ENCODE results near the gene MED15. TPM values are rescaled to one million over a fixed set of nuclear protein-coding genes. Genes with fewer than 3 reads are reported as not detected.
"Not testable (repeated sequence)": the region's sequence is repeated elsewhere in the genome, so short reads cannot be mapped to it uniquely, and the experiment has no call there.

MED15 gene
- total and polyA plus RNA-seq, 2 donors from 2014 or later = 31.7 to 102 TPM

DNA sequence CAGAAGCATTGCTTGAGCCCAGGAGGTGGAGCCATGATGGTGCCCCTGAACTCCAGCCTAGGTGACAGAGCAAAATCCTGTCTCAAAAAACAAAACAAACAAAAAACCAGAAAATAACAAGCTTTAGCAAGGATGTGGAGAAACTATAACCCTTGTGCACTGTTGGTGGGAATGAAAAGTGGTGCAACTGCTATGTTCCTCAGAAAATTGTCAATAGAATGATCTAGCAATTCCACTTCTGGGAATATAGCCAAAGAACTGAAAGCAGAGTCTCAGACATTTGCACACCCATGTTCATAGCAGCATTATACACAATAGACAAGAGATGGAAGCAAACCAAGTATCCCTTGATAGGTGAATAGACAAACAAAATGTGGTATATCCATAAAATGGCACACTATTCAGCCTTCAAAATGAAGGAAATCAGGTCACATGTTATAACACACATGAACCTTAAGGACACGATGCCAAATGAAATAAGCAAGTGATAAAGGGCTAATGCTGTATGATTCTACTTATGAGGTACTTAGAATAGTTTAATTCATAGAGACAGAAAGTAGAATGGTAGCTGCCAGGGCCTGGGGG lies 27.7 kb upstream of the MED15 start:
- Histone ChIP-seq H3K4me3 (ENCODE audit: low read length in 3 of 3) (no peak overlapping the region), H3K9ac (ENCODE audit: low read length in 3 of 3) (no peak overlapping the region), H3K27ac (ENCODE audit: low read depth in 2 of 2, low read length in 2 of 2) (no peak overlapping the region), H3K27me3 (ENCODE audit: control insufficient read depth, insufficient read depth, low read length) (no peaks in the 10 kb centered on the region), H3K36me3 (ENCODE audit: control insufficient read depth in 2 of 3, insufficient read depth in 3 of 3, low read length in 3 of 3) (no peaks in the 10 kb centered on the region), H3K9me3 (ENCODE audit: control insufficient read depth in 2 of 3, insufficient read depth in 1 of 3, low read length in 3 of 3) (no peaks in the 10 kb centered on the region), H3K4me1 (ENCODE audit: control insufficient read depth in 2 of 3, insufficient read depth in 2 of 3, low read depth in 1 of 3, low read length in 3 of 3) (no peaks in the 10 kb centered on the region)
- intact Hi-C loops (cut with DNase I) = no loop called here
- no peak for FAIRE-seq
- DNase-seq = no peak
- TF ChIP-seq, protein P1, sequence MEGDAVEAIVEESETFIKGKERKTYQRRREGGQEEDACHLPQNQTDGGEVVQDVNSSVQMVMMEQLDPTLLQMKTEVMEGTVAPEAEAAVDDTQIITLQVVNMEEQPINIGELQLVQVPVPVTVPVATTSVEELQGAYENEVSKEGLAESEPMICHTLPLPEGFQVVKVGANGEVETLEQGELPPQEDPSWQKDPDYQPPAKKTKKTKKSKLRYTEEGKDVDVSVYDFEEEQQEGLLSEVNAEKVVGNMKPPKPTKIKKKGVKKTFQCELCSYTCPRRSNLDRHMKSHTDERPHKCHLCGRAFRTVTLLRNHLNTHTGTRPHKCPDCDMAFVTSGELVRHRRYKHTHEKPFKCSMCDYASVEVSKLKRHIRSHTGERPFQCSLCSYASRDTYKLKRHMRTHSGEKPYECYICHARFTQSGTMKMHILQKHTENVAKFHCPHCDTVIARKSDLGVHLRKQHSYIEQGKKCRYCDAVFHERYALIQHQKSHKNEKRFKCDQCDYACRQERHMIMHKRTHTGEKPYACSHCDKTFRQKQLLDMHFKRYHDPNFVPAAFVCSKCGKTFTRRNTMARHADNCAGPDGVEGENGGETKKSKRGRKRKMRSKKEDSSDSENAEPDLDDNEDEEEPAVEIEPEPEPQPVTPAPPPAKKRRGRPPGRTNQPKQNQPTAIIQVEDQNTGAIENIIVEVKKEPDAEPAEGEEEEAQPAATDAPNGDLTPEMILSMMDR (IDR thresholded peaks at IDR 0.05; ENCODE audit: borderline replicate concordance, extremely low read depth, insufficient read depth) = no peak

DNA sequence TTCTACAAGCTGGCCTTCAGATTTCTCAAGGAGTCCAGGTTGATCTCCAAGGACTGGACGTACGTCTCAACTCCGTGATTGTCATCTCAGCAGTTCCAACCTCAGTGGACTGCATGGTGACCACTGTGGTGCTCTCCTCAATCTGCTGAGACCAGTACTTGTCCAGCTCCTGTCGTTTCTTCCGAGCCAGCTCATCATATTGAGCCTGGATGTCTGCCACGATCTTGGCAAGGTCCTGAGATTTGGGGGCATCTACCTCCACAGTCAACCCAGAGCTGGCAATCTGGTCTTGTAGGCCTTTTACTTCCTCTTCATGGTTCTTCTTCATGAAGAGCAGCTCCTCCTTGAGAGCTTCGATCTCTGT lies 24.3 kb upstream of the MED15 start:
- intact Hi-C loops (cut with DNase I); H3K9me3 ChIP-seq (ENCODE audit: control insufficient read depth in 2 of 3, insufficient read depth in 1 of 3, low read length in 3 of 3); H3K27ac ChIP-seq (ENCODE audit: low read depth in 2 of 2, low read length in 2 of 2); H3K27me3 ChIP-seq (ENCODE audit: control insufficient read depth, insufficient read depth, low read length); FAIRE-seq; H3K4me1 ChIP-seq (ENCODE audit: control insufficient read depth in 2 of 3, insufficient read depth in 2 of 3, low read depth in 1 of 3, low read length in 3 of 3); DNase-seq; H3K4me3 ChIP-seq (ENCODE audit: low read length in 3 of 3); H3K36me3 ChIP-seq (ENCODE audit: control insufficient read depth in 2 of 3, insufficient read depth in 3 of 3, low read length in 3 of 3); H3K9ac ChIP-seq (ENCODE audit: low read length in 3 of 3): not testable (repeated sequence)

DNA sequence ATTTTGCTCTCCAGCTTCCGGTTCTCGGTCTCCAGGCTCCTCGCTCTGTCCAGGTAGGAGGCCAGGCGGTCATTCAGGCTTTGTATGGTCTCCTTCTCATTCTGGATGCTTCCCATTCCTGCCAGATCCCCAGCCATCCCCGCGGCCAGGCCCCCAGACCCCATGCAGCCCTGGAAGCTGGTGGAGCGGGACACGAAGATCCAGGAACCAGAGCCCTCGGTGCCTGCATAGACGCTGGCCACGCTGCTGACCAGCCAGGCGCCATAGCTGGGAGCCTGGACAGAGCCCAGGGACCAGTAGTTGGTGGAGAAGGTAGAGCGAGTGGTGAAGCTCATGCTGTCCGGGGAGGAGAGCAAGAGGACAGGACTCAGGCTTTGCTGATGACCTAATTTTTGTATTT lies 23.6 kb upstream of the MED15 start:
- TF ChIP-seq, protein P1 (IDR thresholded peaks at IDR 0.05; ENCODE audit: borderline replicate concordance, extremely low read depth, insufficient read depth) = no peak
- no peak overlapping the region for H3K27ac ChIP-seq (ENCODE audit: low read depth in 2 of 2, low read length in 2 of 2)
- peaks cover 0 to 5% (median 0%) of the 10 kb centered on the region in 3 donors for H3K36me3 ChIP-seq (ENCODE audit: control insufficient read depth in 2 of 3, insufficient read depth in 3 of 3, low read length in 3 of 3)
- no peaks in the 10 kb centered on the region for H3K9me3 ChIP-seq (ENCODE audit: control insufficient read depth in 2 of 3, insufficient read depth in 1 of 3, low read length in 3 of 3)
- FAIRE-seq (no peak), DNase-seq (no peak)
- no peaks in the 10 kb centered on the region for H3K4me1 ChIP-seq (ENCODE audit: control insufficient read depth in 2 of 3, insufficient read depth in 2 of 3, low read depth in 1 of 3, low read length in 3 of 3)
- no peak overlapping the region for H3K9ac ChIP-seq (ENCODE audit: low read length in 3 of 3)
- intact Hi-C loops (cut with DNase I) = no loop called here
- H3K4me3 ChIP-seq (ENCODE audit: low read length in 3 of 3) = no peak overlapping the region
- no peaks in the 10 kb centered on the region for H3K27me3 ChIP-seq (ENCODE audit: control insufficient read depth, insufficient read depth, low read length)

DNA sequence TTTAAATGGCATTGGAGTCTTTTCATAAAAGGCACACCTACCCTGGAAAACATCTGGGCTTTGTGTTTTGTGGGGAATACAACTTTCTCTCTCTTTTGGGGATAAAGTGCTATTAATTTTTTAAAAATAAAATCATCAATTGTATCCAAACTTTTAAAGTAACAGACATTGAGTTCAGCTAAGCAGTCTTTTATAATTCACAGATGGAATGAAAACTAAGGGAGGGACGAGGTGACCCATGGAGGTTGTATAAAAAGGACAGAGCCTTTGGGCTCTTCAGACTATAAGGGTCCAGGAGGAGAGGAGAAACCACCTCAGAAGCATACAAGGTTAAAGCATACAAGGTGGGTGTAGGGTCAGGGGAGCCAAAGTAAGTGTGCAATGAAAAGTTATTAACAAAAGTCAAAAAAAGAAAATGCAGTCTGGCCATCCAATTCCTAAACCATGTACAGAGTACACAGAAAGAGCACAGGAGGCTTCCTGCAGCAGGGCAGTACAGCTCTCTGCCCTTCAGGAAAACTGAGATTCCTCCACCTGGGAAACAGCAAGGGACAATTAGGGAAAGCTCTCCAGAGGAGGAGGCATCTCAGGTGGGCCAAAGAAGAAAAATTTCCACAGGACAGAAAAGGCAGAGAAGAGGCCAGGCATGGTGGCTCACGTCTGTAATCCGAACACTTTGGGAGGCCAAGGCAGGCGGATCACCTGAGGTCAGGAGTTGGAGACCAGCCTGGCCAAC lies 22.3 kb upstream of the MED15 start:
- FAIRE-seq (no peak), DNase-seq (no peak)
- TF ChIP-seq, protein P1 (IDR thresholded peaks at IDR 0.05; ENCODE audit: borderline replicate concordance, extremely low read depth, insufficient read depth) = no peak
- intact Hi-C loops (cut with DNase I) = no loop called here
- Histone ChIP-seq H3K27ac (ENCODE audit: low read depth in 2 of 2, low read length in 2 of 2) (no peak overlapping the region), H3K4me1 (ENCODE audit: control insufficient read depth in 2 of 3, insufficient read depth in 2 of 3, low read depth in 1 of 3, low read length in 3 of 3) (peaks cover 0 to 3% (median 0%) of the 10 kb centered on the region in 3 donors), H3K9me3 (ENCODE audit: control insufficient read depth in 2 of 3, insufficient read depth in 1 of 3, low read length in 3 of 3) (no peaks in the 10 kb centered on the region), H3K9ac (ENCODE audit: low read length in 3 of 3) (no peak overlapping the region), H3K27me3 (ENCODE audit: control insufficient read depth, insufficient read depth, low read length) (no peaks in the 10 kb centered on the region), H3K36me3 (ENCODE audit: control insufficient read depth in 2 of 3, insufficient read depth in 3 of 3, low read length in 3 of 3) (peaks cover 0 to 8% (median 0%) of the 10 kb centered on the region in 3 donors), H3K4me3 (ENCODE audit: low read length in 3 of 3) (no peak overlapping the region)

Measured in kidney (tissue), 14 donors.